Thoracic aorta (tissue), 2 donors: Measurements from ENCODE around the gene AMPD3. TPM values are rescaled to one million over a fixed set of nuclear protein-coding genes. Genes with fewer than 3 reads are reported as not detected.

Source experiments
- ATAC-seq: fragments of 150-250 bp; one replicate; pipeline ENCODE4 v1.8.0; 2017; ENCODE audit warnings: low read depth; ENCODE audit not compliant: insufficient number of reproducible peaks, low FRiP score
- DNase-seq: peaks from one replicate; pipeline ENCODE4 v3.0.0-alpha.2; 2020; ENCODE audit warnings: low spot score
- H3K27ac ChIP-seq, 2 donors: fragments of 200-600 bp; sonication (generic); 1 replicate in 1 of 2; 2 replicates in 1 of 2; pipeline ENCODE4 v1.5.1; 2016; ENCODE audit warnings: mild to moderate bottlenecking in 2 of 2, moderate library complexity in 2 of 2
- H3K27me3 ChIP-seq: fragments of 200-600 bp; sonication (generic); replicated peaks from 2 replicates; pipeline ENCODE4 v1.6.0; 2016; ENCODE audit warnings: mild to moderate bottlenecking; ENCODE audit not compliant: insufficient read depth
- H3K36me3 ChIP-seq: fragments of 200-600 bp; sonication (generic); one replicate; pipeline ENCODE4 v1.5.1; 2016
- H3K4me1 ChIP-seq, 2 donors: fragments of 200-600 bp; sonication (generic); 1 replicate in 1 of 2; 2 replicates in 1 of 2; pipeline versions ENCODE4 v1.5.1 to v1.6.0; 2016; ENCODE audit warnings: low read depth in 2 of 2, mild to moderate bottlenecking in 1 of 2; ENCODE audit not compliant: control insufficient read depth in 1 of 2
- H3K4me3 ChIP-seq: fragments of 200-600 bp; sonication (generic); 2 replicates; pipeline ENCODE4 v1.5.1; 2016; ENCODE audit warnings: mild to moderate bottlenecking
- H3K9me3 ChIP-seq: fragments of 200-600 bp; sonication (generic); 2 replicates; pipeline ENCODE4 v1.5.1; 2016
- total RNA-seq, 2 donors: library from RNA; depleted of rRNA; stranded (reverse); fragments of >200 nt; gene quantifications; one replicate each; pipeline versions ENCODE4 v1.1.0 to v1.2.3, GENCODE V29; 2016
- TF ChIP-seq, protein P1 (sequence below): fragments of 200-600 bp; sonication (generic); IDR thresholded peaks from one replicate; pipeline ENCODE4 v1.5.1; 2019; ENCODE audit warnings: antibody characterized with exemption

AMPD3 gene
- total RNA-seq, 2 donors from 2014 or later = 7.0 to 17.6 TPM

DNA sequence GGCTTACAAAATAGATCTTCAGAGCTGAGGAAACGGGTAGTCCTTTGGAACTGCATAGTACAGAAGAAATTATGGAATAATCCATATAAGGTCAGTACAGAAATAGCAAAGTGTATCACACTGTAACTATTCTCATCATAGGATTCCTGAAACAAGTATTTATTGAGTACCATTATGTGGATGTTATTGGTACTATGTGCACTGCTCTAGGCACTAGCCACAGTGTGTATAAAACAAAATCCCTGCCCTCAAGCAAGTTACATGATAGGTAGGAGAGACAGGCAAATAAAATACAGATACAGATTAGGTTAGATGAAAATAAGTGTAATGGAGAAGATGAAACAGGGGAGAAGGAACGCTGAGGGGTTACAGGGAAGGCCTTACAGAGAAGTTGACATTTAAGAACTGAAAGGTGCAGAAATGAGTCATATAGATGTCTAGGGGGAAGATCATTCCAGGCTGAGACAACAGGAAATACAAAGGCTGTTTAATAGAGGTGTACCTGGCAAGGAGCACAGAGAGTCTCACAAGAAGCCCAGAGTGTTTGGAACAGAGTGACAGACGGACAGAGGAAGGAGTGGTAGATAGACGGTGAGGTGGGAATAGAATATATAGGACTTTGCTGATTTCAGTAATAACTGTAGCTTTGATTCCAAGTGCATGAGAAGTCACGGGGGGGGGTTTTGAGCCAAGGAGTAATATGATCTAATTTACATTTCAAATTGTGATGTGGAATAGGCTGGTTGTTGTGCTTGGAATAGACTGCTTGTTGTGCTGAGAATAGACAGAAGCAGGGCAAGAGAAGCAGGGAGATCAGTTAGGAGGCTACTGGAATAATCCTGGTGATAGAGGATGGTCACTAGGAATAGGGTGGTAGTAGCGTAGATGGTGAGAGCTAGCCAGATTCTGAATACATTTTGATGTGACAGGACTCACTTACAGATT lies 72.2 kb downstream of the AMPD3 start:
- H3K9me3 ChIP-seq = no peaks in the 10 kb centered on the region
- ATAC-seq = peak; percentile 44
- no peaks in the 10 kb centered on the region for H3K27me3 ChIP-seq
- peaks cover 20% of the 10 kb centered on the region for H3K36me3 ChIP-seq
- TF ChIP-seq, protein P1, sequence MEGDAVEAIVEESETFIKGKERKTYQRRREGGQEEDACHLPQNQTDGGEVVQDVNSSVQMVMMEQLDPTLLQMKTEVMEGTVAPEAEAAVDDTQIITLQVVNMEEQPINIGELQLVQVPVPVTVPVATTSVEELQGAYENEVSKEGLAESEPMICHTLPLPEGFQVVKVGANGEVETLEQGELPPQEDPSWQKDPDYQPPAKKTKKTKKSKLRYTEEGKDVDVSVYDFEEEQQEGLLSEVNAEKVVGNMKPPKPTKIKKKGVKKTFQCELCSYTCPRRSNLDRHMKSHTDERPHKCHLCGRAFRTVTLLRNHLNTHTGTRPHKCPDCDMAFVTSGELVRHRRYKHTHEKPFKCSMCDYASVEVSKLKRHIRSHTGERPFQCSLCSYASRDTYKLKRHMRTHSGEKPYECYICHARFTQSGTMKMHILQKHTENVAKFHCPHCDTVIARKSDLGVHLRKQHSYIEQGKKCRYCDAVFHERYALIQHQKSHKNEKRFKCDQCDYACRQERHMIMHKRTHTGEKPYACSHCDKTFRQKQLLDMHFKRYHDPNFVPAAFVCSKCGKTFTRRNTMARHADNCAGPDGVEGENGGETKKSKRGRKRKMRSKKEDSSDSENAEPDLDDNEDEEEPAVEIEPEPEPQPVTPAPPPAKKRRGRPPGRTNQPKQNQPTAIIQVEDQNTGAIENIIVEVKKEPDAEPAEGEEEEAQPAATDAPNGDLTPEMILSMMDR = no peak
- H3K4me3 ChIP-seq = peak overlapping the region; percentile 11
- DNase-seq = no peak
- peak overlapping the region; percentile 71 for H3K27ac ChIP-seq
- peaks cover 16 to 48% of the 10 kb centered on the region in 2 donors for H3K4me1 ChIP-seq

DNA sequence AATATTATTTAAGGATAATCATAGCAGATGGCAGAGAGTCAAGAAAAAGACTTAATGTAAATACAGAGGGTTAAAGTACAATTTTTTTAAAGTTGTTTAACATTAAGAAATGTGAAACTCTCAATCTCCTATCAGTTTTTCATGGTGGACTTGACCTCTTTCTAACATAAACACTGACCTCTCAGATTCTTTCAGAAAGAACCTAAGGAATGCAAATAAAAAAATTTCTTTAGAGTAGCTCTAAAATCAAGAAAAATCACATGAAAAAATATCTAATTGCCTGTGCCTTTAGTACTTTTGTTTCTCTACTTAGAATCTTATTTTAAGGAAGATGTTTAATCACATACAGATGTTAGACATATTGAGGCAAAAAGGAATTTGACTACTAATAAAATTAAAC lies 73.1 kb downstream of the AMPD3 start:
- Histone ChIP-seq H3K36me3 (peaks cover 25% of the 10 kb centered on the region), H3K27me3 (no peaks in the 10 kb centered on the region), H3K4me3 (no peak overlapping the region), H3K4me1 (peaks cover 16 to 39% of the 10 kb centered on the region in 2 donors), H3K9me3 (no peaks in the 10 kb centered on the region), H3K27ac (peak overlapping the region in 1 of 2 donors; percentile 16)
- TF ChIP-seq, protein P1 = no peak
- DNase-seq (no peak), ATAC-seq (no peak)

GRCh38 chr11:10529279-10529678 lies 74.2 kb downstream of the AMPD3 start:
- ATAC-seq = no peak
- Histone ChIP-seq H3K9me3 (no peaks in the 10 kb centered on the region), H3K27ac (peak overlapping the region in 1 of 2 donors; percentile 16), H3K27me3 (no peaks in the 10 kb centered on the region), H3K4me1 (peaks cover 16 to 34% of the 10 kb centered on the region in 2 donors), H3K36me3 (peaks cover 20% of the 10 kb centered on the region), H3K4me3 (no peak overlapping the region)
- TF ChIP-seq, protein P1 = no peak
- DNase-seq = no peak

DNA sequence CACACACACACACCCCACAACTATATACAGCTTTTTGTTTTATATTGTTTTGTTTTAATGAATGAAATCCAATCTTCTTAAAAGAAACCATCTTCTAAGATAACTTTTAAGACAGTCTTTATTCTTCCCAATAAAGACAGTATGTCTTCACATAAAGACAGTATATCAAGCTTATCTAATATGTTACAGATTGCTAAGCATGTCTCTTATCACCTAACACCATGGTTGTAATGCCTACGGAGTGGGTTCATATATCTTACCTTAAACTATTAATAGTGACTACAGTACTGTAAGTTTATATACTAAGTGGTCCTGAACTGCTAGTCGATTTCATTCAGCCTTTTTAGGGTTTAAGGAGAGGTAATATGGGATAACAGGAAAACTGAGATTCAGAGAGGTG lies 77.5 kb downstream of the AMPD3 start:
- Histone ChIP-seq H3K36me3 (peaks cover 17% of the 10 kb centered on the region), H3K9me3 (no peaks in the 10 kb centered on the region), H3K27ac (no peak overlapping the region), H3K4me3 (no peak overlapping the region), H3K27me3 (no peaks in the 10 kb centered on the region), H3K4me1 (peaks cover 26 to 37% of the 10 kb centered on the region in 2 donors)
- DNase-seq = no peak
- TF ChIP-seq, protein P1 = no peak
- ATAC-seq = no peak

GRCh38 chr11:10533323-10533722 lies 78.3 kb downstream of the AMPD3 start:
- DNase-seq (no peak), ATAC-seq (no peak)
- Histone ChIP-seq H3K4me3 (no peak overlapping the region), H3K36me3 (peaks cover 17% of the 10 kb centered on the region), H3K27me3 (no peaks in the 10 kb centered on the region), H3K4me1 (peaks cover 28 to 38% of the 10 kb centered on the region in 2 donors), H3K27ac (no peak overlapping the region), H3K9me3 (no peaks in the 10 kb centered on the region)
- TF ChIP-seq, protein P1 = no peak
